Glomerular visceral epithelial cell (primary cell): Measurements from ENCODE around the gene CSRP2.

Source experiments
- DNase-seq: peaks from one replicate; pipeline ENCODE4 v3.0.0-alpha.2; 2016; ENCODE audit errors: extremely low spot score

The CSRP2 gene

DNA sequence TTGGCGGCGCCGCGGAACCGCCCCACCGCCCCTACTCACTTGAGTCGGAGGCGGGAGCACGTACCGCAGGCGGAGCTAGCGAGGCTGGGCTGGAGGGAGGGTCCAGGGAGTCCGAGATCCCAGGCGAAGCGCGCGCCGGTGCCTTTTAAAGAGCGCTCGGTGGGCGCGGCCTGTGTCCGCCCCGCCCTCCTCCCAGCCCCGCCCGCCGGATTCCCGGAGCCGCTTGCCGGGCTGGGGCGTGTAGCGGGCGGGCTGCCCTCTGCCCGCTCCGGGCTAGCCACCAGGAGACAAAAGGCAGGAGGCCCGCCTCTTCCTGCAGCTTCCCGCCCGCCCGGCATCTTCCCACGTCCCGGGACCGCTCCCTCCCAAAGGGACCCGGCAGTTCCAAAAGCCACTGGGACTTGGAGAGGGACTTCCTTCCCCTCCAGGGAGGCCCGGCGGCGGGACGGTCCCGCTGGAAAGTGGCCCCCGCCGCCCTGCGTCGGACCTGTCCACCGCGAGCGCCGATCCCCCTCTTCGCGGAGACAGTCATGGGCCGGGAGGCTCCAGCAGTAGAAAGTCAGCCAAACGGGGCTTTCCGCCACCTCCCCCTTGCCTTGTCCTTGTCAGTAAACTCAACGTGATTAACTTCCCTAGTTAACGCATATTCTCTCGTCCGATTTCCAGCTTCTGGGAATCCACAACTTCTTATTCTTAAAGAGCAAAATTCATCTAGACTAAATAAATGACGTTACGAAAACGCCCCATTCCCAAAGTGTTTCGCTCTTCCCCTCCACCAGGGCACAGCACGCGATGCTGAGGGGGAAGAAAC lies at the start of gene CSRP2:
Gene CSRP2, minus strand, starts transcription at position 121 of the 811 bp plus-strand sequence. CDS start 12,759 bp downstream, outside the sequence.
- peak; percentile 95 for DNase-seq

DNA sequence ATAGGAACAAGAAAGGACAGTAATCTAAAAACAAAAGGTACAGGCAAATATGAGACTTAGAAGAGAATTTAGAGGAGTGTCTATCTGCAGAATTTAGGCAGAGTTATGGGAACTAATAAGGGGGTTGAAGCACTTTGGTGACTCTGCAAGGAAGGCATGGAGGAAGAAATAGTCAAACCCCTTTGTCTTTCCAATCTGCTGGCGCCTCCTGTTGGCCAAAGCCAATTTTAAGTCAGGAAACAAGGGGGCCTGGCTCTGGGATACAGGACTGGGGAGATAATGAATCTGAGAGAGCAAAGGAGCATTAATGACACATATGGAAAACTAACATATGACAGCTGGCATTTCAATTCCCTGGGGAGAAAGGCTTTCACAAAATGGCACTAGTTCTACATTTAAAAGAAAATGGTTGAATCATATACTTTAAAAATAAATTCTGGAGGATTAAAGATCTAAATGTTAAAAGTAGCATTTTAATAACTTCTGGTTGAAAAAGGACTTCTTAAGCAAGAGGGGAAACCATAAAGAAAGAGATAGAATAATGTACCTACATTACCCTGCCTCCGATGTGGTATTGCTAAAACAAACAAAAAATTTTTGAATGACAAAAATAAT lies 48.5 kb upstream of the CSRP2 start:
- no peak for DNase-seq

- DNase-seq = no peak
Observed at GRCh38 chr12:76925135-76925534, 46.3 kb upstream of the CSRP2 start.

GRCh38 chr12:76922866-76923265 lies 44.0 kb upstream of the CSRP2 start:
- DNase-seq = no peak

DNA sequence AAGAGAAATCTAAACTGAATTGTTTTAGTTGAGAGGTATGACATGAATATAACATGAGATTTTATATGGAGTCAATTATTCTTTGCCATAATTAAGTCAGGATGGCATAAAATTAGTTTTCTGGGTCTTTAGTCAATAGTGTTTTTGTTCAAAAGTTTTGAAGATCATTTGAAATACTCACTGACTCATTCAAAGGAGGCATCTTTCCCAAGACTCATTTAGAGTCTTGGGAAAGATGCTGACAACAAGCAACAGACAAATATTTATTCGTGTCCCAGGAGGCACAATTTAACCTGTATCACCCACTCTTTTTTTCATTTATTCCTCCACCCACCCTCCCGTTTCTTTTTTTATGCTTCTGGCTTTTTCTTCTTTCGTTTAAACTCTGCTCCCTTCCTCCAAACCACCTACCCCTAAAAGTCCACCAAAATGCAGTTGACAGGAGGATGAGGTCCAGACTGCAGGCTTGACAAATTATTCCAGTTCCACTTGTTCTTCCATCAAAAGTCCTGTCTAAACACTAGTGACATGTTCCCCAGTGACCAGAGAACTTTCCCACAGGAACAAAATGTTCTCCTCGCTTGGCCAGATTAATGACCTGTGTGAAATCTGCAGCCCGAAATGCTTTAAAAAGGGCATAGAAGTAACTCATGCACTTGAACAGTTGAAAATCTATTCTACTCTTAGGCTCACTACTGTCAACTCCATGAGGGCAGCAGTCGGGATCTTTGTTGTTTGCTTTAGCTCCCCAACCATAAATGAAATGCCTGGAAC lies 43.3 kb upstream of the CSRP2 start:
- DNase-seq = no peak

DNA sequence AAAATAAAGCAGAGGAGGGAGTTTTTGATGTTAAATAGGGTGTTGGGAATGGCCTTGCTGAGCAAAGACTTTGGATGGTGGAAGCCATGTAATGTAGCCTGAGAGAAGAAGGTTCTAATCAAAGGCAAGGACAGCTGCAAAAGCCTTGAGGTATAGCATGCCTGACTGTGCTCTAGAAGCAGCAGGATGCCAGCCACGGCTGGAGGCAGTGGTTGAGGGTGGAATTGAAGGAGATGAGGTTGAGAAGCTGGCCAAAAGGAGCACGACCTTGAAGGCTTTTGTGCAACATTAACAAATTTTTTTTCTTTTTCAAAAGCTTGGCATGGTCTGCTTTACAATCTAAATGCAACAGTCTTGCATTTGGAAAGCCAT lies 42.3 kb upstream of the CSRP2 start:
- no peak for DNase-seq

GRCh38 chr12:76920172-76921099 lies 41.6 kb upstream of the CSRP2 start:
- no peak for DNase-seq

DNA sequence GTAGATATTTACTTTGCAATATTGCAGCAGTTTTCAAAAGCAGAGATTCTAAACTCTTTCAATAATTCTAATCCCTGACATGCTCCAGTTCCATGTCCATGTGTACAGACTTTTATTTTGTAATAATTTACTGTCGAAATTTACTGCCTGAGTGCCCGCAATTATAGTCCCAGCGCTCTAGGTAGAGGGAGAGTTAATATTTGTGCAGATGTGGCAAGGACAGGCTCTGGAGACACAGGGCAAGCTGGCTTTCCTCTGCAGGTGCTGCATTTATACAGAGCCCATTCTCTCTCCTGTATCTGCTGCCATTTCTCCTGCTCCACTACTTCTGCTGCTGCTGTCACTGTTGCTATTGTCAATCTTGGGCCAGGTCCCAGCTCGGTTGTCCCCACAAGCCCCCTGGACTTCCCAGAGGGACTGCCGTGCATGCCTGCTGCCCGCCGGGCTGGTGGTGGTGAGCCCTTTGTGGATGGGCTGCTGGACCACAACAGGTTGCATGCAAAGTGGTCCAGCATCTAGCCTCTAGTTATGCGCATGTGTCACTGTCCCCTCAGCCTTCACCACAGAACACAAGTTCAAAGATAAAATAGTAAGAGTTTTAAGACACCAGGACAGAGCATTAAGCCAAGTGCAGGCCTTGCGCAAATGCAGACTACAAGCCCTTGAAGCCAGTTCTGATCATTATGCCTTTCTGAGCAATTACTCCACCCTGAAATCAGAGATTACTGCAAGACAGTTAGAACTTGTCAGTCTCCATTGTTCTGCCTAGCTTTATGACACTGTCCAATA lies 40.8 kb upstream of the CSRP2 start:
- DNase-seq = no peak

DNA sequence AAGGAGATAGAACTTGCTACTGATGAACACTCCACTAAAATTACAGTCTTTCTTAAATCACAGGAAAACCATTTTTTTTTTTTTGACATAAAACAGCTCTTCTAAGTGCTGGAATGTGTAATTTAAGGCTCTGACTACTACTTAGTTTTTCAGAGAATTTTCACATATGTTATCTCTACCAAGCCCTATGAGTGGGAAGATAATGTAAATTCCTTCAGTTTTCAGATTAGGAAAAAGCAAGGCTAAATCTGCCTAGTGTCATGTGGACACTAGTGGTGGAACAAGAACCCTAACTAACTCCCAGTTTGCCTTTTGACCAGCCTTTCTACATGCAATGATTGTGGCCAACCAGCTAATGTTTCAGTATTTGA lies 37.3 kb upstream of the CSRP2 start:
- no peak for DNase-seq

- DNase-seq = no peak
Observed at GRCh38 chr12:76915361-76916169, 36.7 kb upstream of the CSRP2 start.

GRCh38 chr12:76914102-76914859 lies 35.5 kb upstream of the CSRP2 start:
- no peak for DNase-seq

- DNase-seq = no peak
Observed at GRCh38 chr12:76909290-76909689, 30.5 kb upstream of the CSRP2 start.

DNA sequence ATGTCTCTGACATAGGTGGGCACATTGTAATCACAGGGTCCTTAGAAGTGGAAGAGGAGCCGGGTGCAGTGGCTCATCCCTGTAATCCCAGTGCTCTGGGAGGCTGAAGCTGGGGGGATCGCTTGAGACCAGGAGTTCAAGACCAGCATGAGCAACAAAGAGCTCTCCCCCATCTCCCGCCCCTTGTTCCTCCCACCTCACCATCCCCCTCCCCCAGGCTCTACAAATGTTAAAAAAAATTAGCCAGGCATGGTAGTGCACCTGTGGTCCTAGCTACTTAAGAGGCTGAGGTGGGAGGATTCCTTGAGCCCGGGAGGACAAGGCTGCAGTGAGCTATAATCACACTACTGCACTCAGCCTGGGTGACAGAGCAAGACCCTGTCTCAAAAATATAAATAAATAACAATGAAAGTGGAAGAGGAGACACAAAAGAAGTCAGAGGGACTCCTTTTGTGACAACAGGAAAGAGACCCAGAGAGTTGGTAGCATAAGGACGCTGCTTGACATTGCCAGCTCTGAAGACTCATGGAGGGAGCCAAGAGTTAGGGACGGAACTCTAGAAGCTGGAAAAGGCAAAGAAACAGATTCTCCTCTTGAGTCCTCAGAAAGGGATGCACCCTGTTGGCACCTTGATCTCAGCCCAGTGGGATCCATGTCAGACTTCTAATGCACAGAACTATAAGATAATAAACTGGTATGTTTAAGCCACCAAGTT lies 29.6 kb upstream of the CSRP2 start:
- no peak for DNase-seq

DNA sequence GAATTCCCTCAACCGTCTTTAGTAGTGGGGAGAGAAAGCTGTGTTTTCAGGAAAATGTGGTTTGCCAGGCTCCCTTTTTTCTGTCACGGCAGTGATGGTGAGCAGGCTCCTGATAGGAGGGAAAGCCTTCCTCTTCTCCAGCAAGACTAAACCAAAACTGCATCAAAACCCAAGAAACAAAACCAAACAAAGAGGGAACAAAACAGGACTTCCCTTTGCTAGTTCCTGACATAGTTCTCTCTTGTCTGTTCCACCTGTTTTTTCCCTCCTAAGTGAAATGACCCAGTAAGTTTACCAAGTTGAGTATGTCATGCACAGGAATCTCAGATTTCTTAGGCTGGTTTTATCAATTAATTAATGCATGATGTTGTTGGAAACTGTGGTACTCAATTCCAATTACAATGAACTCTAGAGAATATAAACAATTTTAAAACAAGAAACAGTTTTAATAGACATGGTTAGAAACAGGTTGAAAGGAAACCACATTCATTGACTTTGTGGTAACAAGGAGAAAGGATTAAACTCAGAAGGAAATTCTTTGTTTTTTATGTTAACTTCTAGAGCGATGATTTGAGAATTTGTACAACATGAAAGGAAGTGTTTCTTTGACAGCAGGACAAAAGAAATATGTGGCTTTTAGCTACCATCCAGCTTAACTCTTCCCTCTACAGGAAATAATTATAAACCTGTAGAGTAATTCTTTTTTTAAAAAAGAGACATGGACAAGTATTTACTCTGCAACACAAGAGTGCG lies 23.0 kb upstream of the CSRP2 start:
- no peak for DNase-seq

DNA sequence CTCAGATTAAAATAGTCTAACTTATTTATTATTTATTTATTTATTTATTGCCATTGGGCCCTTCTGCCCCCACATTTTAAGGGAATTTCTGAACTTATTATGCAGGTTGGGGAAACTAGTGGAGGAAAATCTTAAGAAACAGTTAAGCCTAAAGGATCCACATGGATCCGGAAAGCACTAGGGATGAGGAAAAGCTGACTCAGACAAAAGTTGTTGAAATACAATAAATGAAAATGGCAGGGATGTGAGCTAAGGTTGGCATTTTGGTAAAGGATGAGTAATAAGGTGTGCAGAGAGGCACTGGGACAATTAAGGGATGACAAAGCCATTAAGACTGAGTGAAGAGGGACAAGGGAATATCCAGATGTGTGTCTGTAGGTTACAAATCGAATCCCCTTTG lies 20.7 kb upstream of the CSRP2 start:
- no peak for DNase-seq

DNA sequence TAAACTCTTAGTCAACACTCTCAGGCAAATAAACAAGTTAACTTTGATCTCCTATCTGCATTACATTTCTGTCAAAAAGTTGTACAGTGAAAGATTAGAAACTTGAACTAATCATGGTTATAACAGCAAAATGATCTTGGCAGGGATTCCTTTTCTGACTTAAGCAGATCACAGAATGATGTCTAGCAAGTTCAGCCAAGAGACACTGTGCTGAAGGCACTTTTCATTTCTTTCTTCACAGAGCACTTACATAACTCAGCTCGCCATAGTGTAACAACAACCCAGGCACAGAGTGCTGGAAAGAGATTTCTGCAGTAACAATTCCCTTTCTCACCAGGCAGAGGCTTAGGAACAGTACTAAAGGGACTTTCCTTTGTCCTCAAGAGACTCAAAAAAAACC lies 19.6 kb upstream of the CSRP2 start:
- DNase-seq = no peak

- DNase-seq = no peak
Observed at GRCh38 chr12:76896274-76896673, 17.5 kb upstream of the CSRP2 start.

GRCh38 chr12:76895796-76896195 lies 17.0 kb upstream of the CSRP2 start:
- DNase-seq = no peak
